GM18526 (cell line): ENCODE data around the gene HBD.
"Not testable (repeated sequence)": the region's sequence is repeated elsewhere in the genome, so short reads cannot be mapped to it uniquely, and the experiment has no call there.

Experiments
- POLR2A ChIP-seq: IDR thresholded peaks from 3 replicates; pipeline ENCODE4 v1.6.1; 2011; ENCODE audit not compliant: insufficient read length; ENCODE audit errors: extremely low read depth

The HBD gene

DNA sequence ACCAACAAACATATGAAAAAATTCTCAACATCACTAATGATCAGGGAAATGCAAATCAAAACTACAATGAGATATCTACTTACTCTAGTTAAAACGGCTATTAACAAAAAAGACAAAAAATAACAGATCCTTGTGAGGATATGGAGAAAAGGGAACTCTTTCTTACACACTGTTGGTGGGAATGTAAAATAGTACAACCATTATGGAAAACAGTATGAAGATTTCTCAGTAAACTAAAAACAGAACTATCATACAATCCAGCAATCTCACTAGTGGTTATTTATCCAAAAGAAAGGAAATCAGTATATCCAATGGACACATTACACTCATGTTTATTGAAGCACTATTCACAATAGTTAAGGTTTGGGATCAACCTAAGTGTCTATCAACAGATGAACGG, 31.5 kb upstream of the HBD start:
- TF ChIP-seq POLR2A = no peak

DNA sequence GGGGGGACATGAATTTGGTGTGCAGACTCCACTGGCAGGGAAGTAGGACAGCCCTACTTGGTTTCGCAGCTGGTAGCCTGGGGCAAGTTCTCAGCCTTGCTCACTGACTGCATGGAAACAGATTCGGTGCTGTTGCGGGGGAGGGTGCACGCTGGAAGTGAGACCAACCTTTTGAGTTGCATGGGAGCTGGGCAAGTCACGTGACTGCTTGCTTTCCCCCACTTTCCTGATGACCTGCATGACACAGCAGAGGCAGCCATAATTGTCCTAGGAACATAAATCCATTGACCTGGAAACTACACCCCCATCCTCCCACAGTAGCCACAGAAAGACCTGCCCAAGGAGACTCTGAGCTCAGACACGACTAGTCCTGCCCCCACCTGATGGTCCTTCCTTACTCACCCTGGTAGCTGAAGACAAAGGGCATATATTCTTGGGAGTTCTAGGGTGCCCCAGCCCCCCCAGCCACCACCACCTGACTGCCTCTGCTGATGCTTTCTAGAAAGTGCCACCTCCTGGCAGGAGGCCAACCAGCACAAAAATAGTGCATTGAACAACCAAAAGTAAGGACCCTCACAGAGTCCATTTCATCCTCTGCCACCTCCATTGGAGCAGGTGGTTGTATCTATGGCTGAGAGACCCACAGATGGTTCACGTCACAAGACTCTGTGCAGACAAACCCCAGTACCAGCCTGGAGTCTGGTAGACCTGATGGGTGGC, 24.4 kb upstream of the HBD start:
- TF ChIP-seq POLR2A = no peak

DNA sequence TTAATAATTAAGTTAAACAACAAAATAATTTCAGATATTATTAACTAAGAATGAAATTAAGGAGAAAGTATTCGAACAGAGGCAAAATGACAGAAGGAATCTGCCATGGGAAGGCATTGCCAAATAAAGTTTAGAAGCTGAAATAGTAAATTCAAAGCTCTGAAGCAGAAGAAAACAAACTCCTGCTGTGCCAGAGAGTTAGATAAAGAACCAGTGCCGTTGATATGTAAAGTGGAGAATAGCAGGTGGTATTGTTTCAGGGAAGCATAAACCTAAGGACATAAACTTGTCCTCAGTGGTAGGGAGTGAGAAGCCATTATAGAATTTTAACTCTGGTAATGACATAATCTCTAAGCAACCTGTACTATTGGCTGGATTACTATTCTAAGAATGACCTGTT, 23.0 kb upstream of the HBD start:
- TF ChIP-seq POLR2A = no peak

DNA sequence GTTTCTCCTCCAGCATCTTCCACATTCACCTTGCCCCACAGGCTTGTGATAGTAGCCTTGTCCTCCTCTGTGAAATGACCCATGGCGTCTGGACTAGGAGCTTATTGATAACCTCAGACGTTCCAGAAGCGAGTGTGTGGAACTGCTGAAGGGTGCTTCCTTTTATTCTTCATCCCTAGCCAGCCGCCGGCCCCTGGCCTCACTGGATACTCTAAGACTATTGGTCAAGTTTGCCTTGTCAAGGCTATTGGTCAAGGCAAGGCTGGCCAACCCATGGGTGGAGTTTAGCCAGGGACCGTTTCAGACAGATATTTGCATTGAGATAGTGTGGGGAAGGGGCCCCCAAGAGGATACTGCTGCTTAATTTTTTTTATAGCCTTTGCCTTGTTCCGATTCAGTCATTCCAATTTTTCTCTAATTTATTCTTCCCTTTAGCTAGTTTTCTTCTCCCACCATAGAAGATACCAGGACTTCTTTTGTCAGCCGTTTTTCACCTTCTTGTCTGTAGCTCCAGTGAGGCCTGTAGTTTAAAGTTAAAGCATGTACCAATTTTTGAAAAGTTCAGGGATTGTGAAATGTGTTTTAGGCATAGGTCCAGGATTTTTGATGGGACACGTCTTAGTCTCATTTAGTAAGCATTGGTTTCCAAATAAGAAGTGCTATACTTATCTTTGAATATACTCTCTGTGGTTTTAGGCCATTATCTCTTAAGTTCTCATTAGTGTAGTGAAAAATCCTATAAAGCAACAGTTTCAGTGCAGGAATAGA, 20.5 kb upstream of the HBD start, which contains the start of gene HBG2:
TSS of gene HBG2 (minus strand) at position 136 of the 768 bp plus-strand sequence. CDS start at position 83, 53 bp downstream.
- not testable (repeated sequence) for TF ChIP-seq POLR2A

DNA sequence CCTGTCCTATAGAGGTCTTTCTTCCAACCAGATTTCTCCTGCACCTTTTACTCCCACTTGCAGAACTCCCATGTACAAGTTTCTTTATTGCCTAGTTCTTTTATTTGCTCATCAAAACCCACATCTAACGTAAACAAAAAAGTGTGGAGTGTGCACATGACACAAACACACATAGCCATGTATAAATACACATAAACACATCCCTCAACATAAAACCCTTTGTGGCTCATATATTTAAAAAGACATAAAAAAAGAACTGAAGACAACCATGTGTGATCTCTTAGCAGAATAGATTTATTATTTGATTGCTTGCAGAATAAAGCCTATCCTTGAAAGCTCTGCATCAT, 18.6 kb upstream of the HBD start:
- TF ChIP-seq POLR2A = no peak

DNA sequence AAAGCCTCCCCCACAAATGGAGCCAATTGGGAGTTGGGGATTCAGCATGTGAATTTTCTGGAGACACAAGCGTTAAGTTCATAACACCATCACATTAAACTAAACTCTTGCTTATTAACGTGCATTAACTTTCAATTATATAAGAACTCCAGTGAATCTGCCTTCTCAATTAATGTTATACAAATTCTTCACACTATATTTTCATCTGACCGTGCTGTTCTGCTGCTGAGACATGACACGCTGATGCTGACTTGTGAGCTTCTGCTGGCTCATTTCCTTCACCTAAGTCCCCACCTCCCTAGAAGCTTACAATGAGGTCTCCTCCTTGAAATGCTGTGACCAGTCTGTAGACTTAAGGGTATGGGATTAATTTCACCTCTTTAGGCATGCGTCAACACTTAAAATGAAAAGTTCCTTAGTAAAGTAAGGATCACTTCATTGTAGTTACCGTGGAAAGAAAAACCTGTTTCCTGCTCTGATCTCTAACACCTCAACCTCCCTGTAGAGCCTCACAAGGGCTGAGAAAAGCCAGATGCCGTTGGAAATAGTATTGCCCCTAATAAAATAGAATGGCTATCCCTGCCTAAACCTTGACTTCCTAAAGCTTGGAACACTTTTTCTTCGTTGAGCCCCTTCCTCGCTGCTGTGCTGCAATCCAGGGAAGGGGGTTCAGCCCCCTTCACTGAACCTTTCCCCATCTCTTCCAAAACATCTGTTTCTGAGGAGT, 18.1 kb upstream of the HBD start:
- no peak for TF ChIP-seq POLR2A

DNA sequence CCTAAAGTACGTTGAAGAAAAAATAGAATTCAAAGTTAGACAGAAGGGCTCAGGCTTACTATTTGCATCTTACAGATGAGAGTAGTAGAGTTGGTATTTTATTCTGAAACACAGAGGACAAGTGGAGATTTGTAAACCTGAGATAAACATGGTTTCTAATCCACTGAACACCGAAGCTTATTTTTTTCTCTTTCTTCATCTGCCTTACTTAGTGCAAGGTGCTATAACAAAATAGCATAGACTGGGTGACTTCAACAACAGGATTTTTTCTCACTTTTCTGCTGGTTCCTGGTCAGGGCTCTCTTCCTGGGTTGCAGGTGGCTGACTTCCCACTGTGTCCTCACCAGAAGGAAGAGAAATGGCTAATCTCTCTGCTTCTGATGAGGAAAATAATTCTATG, 17.5 kb upstream of the HBD start:
- TF ChIP-seq POLR2A = no peak

DNA sequence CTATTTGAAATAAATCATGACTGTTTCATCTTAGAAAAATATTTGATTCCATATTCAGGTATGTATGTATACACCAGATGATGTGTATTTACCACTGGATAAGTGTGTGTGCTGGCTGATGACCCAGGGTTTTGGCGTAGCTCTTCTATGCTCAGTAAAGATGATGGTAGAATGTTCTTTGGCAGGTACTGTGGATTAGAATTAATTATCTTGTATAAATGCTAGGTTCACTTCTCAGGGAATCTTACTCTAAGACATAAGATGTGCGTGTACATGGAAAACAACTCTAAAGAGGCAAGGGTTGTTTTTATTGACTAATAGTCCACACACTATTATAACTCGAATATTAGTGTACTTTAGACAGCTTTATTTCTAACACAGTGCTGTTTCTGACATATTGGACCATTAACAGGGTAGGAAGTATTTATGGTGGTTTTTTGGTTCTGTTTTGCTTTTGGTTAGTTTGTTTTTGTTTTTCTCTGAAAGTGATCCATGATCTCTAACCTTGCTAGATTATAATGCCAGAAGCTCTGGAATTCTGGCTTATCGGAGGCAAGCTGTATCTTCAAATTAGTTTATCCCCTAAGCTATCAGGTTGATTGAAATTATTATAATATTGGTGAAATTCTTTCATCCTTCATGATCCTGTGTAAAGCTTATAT, 16.4 kb upstream of the HBD start:
- TF ChIP-seq POLR2A = no peak

DNA sequence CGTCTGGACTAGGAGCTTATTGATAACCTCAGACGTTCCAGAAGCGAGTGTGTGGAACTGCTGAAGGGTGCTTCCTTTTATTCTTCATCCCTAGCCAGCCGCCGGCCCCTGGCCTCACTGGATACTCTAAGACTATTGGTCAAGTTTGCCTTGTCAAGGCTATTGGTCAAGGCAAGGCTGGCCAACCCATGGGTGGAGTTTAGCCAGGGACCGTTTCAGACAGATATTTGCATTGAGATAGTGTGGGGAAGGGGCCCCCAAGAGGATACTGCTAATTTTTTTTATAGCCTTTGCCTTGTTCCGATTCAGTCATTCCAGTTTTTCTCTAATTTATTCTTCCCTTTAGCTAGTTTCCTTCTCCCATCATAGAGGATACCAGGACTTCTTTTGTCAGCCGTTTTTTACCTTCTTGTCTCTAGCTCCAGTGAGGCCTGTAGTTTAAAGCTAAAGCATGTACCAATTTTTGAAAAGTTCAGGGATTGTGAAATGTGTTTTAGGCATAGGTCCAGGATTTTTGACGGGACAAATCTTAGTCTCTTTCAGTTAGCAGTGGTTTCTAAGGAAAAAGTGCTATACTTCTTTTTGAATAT, 15.6 kb upstream of the HBD start, which contains the start of gene HBG1:
TSS of gene HBG1 (minus strand) at position 51 of the 590 bp plus-strand sequence. CDS start 53 bp downstream, outside the sequence.
- not testable (repeated sequence) for TF ChIP-seq POLR2A

DNA sequence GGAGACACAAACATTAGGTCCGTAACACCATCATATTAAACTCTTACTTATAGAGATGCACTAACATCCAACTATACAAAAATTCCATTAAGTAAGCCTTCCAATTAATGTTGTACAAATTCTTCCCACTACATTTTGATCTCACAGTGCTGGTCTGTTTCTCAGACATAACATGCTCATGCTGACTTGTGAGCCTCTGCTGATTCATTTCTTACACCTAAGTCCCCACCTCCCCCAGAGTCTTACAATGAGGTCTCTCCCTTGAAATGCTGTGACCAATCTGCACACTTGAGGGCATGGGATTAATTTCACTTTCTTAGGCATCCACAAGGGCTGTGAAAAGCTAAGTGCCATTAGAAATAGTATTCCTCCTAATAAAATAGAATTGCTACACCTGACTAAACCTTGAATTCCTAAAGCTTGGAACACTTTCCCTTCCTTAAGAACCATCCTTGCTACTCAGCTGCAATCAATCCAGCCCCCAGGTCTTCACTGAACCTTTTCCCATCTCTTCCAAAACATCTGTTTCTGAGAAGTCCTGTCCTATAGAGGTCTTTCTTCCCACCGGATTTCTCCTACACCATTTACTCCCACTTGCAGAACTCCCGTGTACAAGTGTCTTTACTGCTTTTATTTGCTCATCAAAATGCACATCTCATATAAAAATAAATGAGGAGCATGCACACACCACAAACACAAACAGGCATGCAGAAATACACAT, 13.3 kb upstream of the HBD start:
- no peak for TF ChIP-seq POLR2A

DNA sequence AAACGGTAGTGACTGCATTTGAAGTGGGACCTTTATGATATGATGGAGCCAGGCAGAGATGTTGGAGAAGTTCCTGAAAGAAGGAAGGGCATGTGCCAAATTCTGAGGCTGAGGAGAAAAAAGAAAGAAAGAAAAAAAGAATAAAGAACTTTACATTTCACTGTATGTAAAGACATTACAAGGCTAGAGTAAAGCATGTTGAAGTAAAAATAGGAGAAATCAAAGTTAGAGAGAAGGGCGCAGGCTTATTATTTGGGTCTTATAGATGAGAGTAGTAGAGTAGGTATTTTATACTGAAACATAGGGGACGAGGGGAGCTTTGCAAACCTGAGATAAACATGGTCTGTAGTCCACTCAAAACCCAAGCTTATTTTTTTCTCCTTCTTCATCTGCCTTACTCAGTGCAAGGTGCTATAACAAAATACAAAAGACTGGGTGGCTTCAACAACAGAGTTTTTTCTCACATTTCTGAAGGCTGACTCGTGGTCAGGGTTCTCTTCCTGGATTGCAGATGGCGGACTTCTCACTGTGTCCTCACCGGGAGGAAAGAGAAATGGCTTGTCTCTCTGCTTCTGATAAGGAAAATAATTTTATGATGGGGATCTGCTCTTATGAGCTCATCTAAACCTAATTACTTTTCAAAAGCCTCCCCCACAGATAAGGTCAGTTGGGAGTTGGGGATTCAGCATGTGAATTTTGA, 12.6 kb upstream of the HBD start:
- no peak for TF ChIP-seq POLR2A

DNA sequence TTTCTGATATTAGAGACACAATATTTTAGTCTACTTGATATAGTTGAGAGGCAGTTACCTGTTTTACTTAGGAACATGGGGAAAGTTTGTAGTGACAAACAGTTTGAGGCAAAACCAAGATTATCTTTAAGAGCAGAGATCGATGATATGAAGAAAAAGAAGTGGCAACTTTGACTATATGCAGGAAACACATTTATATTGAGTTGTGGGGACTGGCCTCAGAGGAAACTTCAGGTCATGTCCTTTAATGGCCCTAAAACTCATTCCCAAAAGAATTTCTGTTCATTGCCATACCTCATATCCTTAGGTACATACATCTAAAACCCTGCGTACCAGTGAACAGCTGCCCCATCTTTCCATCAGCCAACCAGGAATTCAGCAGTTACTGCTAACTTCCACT, 10.9 kb upstream of the HBD start:
- no peak for TF ChIP-seq POLR2A

DNA sequence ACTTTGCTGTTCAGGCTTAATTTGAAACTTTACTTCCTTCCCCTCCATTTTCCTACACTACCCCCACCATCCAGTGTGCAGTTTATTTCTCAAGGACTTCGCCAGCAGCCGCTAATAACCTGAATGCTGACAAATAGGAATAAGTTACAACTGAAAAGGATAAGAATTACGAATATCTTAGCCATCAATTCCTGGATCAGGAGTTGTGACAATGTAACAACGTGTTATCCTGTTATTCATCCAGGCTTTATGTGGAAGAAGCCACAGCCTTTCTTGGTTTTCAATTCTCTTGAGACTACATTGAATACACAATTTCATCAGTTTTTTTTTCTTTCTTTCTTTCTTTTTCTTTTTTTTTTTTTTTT, 9.5 kb upstream of the HBD start:
- no peak for TF ChIP-seq POLR2A
